Measurements from ENCODE around the gene COL4A4. TPM values are rescaled to one million over a fixed set of nuclear protein-coding genes. Genes with fewer than 3 reads are reported as not detected.

COL4A4 gene
- total RNA-seq, 4 donors from 2014 or later, result 5.0 to 5.5 (median 5.2) TPM

DNA sequence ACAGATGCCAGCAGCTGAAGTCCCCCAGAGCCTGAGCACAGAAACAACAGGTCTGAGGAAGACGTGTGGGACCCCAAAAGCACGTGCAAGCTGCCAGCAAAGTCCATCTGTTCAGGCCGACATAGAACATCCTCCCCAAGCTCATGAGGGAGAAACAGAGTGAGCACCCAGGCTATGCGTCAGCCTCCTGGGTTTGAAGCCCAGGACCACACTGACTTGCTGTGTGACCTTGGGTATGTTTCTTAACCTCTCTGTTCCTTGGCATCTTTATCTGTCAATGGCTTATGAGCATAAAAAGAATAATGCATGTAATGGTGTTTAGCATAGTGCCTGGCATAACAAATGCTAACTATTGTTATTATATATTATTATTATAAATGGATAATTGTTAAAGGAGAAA lies 40.3 kb downstream of the COL4A4 start:
- no peaks in the 10 kb centered on the region for H3K9me3 ChIP-seq
- no peaks in the 10 kb centered on the region for H3K36me3 ChIP-seq
- 71 to 80% methylated on average over 1 to 4 of the region's 4 CpGs for WGBS, 2 donors (ENCODE audit: low coverage in 1 of 2)
- no peak for ATAC-seq
- no peak overlapping the region for H3K4me3 ChIP-seq
- TF ChIP-seq, protein P1, sequence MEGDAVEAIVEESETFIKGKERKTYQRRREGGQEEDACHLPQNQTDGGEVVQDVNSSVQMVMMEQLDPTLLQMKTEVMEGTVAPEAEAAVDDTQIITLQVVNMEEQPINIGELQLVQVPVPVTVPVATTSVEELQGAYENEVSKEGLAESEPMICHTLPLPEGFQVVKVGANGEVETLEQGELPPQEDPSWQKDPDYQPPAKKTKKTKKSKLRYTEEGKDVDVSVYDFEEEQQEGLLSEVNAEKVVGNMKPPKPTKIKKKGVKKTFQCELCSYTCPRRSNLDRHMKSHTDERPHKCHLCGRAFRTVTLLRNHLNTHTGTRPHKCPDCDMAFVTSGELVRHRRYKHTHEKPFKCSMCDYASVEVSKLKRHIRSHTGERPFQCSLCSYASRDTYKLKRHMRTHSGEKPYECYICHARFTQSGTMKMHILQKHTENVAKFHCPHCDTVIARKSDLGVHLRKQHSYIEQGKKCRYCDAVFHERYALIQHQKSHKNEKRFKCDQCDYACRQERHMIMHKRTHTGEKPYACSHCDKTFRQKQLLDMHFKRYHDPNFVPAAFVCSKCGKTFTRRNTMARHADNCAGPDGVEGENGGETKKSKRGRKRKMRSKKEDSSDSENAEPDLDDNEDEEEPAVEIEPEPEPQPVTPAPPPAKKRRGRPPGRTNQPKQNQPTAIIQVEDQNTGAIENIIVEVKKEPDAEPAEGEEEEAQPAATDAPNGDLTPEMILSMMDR (IDR thresholded peaks at IDR 0.05), result no peak
- TF ChIP-seq EP300 (IDR thresholded peaks at IDR 0.05) (no peak), POLR2A (IDR thresholded peaks at IDR 0.05) (no peak), POLR2AphosphoS5 (IDR thresholded peaks at IDR 0.05) (no peak)
- H3K27me3 ChIP-seq, result peaks cover 9% of the 10 kb centered on the region
- H3K27ac ChIP-seq, result no peak overlapping the region
- no peaks in the 10 kb centered on the region for H3K4me1 ChIP-seq

DNA sequence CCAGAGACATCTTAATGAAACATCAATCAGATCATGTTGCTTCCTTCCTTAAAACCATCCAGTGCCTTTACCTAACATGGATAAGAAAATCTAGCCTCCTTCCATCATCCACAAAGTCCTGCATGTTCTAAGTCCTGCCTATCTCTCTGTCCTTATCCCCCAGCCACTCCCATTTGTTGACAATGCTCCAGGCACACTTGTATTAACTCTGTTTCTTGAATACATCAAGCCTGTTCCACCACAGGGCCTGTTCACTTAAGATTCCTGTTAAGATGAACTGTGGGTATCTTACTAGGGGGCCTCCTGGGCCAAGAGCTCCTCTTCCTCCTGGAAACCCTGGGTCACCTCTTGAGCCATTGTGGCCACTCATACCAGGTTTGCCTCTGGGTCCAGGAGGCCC lies 45.7 kb downstream of the COL4A4 start:
- TF ChIP-seq POLR2AphosphoS5 (IDR thresholded peaks at IDR 0.05) (no peak), POLR2A (IDR thresholded peaks at IDR 0.05) (no peak), EP300 (IDR thresholded peaks at IDR 0.05) (no peak)
- TF ChIP-seq, protein P1 (IDR thresholded peaks at IDR 0.05), result no peak
- Histone ChIP-seq H3K4me3 (no peak overlapping the region), H3K4me1 (no peaks in the 10 kb centered on the region), H3K27me3 (peaks cover 3% of the 10 kb centered on the region), H3K36me3 (no peaks in the 10 kb centered on the region), H3K27ac (no peak overlapping the region), H3K9me3 (no peaks in the 10 kb centered on the region)
- ATAC-seq, result no peak

DNA sequence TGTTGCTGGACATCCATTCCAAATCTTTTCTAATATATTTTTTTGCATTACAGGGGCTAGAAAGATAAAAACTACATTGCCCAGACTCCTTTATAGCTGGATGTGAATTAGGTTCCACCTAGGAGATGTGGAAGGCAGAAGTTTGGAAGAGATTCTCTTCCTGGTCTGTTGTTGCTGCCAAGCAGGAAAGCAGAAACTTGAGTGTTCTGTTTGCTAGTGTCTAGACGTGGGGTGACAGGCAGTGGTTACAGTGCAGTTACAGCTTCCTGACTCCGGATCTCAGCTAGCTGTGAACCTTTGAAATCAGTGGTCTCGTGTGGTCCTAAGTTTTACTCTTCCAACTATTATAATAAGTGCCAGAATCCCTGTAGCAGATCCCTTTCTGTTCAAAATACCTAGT lies 46.2 kb downstream of the COL4A4 start:
- no peak for ATAC-seq
- Histone ChIP-seq H3K27ac (no peak overlapping the region), H3K4me1 (no peaks in the 10 kb centered on the region), H3K4me3 (no peak overlapping the region), H3K36me3 (no peaks in the 10 kb centered on the region), H3K9me3 (no peaks in the 10 kb centered on the region), H3K27me3 (no peaks in the 10 kb centered on the region)
- TF ChIP-seq, protein P1 (IDR thresholded peaks at IDR 0.05), result no peak
- no peak for TF ChIP-seq POLR2AphosphoS5 (IDR thresholded peaks at IDR 0.05)
- TF ChIP-seq POLR2A (IDR thresholded peaks at IDR 0.05), result no peak
- no peak for TF ChIP-seq EP300 (IDR thresholded peaks at IDR 0.05)
- 21 to 28% methylated on average over 3 of the region's 3 CpGs for WGBS, 2 donors (ENCODE audit: low coverage in 1 of 2)

DNA sequence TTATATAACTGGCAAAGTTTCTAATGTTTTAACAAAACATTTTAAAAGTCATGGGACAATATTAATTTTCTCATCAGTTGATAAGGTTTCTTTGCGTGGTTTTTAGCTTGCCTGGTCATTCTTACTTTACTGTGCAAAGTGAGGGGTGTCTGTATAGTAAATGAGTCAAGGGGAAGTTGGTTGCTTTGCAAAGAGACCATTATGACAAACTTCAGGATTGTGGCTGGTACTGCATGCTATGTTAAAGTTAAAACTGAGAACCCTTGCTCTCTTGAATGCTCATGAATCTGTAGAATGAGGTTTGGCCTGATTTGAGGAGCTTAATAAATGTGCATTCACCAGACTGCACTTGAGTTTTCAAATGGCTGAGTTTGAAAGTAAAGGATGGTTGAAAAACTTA lies 47.0 kb downstream of the COL4A4 start:
- H3K4me3 ChIP-seq, result no peak overlapping the region
- H3K27ac ChIP-seq, result no peak overlapping the region
- TF ChIP-seq, protein P1 (IDR thresholded peaks at IDR 0.05), result no peak
- TF ChIP-seq POLR2A (IDR thresholded peaks at IDR 0.05) (no peak), EP300 (IDR thresholded peaks at IDR 0.05) (no peak), POLR2AphosphoS5 (IDR thresholded peaks at IDR 0.05) (no peak)
- H3K9me3 ChIP-seq, result no peaks in the 10 kb centered on the region
- no peaks in the 10 kb centered on the region for H3K27me3 ChIP-seq
- WGBS, 2 donors (ENCODE audit: low coverage in 1 of 2), result 69 to 89% methylated on average over 1 of the region's 1 CpG
- ATAC-seq, result no peak
- H3K36me3 ChIP-seq, result no peaks in the 10 kb centered on the region
- H3K4me1 ChIP-seq, result no peaks in the 10 kb centered on the region

DNA sequence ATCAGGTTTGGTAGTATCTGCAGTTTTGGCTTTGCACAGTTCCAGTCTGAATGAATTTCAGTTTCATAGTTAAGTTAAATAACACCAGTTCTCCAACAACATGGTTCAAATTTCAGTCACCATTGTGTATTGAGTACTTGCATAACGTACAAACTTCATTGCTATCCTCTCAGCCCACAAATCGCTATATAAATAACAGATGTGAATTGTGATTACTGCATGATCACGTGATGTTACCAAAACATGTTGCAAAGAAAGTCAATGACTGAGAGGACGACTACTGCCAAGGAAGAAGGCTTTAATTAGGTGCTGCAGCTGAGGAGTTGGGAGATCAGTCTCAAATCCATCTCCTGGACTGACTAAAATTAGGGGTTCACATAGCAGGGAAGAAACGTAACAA lies 48.2 kb downstream of the COL4A4 start:
- TF ChIP-seq EP300 (IDR thresholded peaks at IDR 0.05), result no peak
- TF ChIP-seq POLR2AphosphoS5 (IDR thresholded peaks at IDR 0.05), result no peak
- TF ChIP-seq, protein P1 (IDR thresholded peaks at IDR 0.05), result no peak
- TF ChIP-seq POLR2A (IDR thresholded peaks at IDR 0.05), result no peak
- 71 to 74% methylated on average over 5 of the region's 5 CpGs for WGBS, 2 donors (ENCODE audit: low coverage in 1 of 2)
- Histone ChIP-seq H3K4me1 (no peaks in the 10 kb centered on the region), H3K9me3 (no peaks in the 10 kb centered on the region), H3K27ac (no peak overlapping the region), H3K4me3 (no peak overlapping the region), H3K36me3 (no peaks in the 10 kb centered on the region), H3K27me3 (no peaks in the 10 kb centered on the region)
- ATAC-seq, result no peak
